ENCODE results near the gene PRICKLE4. TPM values are rescaled to one million over a fixed set of nuclear protein-coding genes. Genes with fewer than 3 reads are reported as not detected.

PRICKLE4 gene
- polyA plus RNA-seq, 1 donor from 2014 or later = 1.3 TPM

GRCh38 chr6:41821266-41821665, 40.7 kb downstream of the PRICKLE4 start:
- Histone ChIP-seq H3K9me3 (ENCODE audit: low read length) (no peaks in the 10 kb centered on the region), H3F3A (ENCODE audit: insufficient read depth, low read length, poor library complexity, severe bottlenecking) (no peaks in the 10 kb centered on the region), H3K36me3 (ENCODE audit: insufficient read depth, low read length) (no peaks in the 10 kb centered on the region)

GRCh38 chr6:41822021-41822420, 41.4 kb downstream of the PRICKLE4 start:
- no peak overlapping the region for H3K9ac ChIP-seq (ENCODE audit: low read length)
- no peak overlapping the region for H3K4me3 ChIP-seq (ENCODE audit: low read length)
- no peaks in the 10 kb centered on the region for H3K79me2 ChIP-seq (replicated peaks; ENCODE audit: insufficient read depth, low read length)
- no peak overlapping the region for H3K4me2 ChIP-seq (ENCODE audit: low read length)
- no peaks in the 10 kb centered on the region for H3K9me3 ChIP-seq (ENCODE audit: low read length)
- H3F3A ChIP-seq (ENCODE audit: insufficient read depth, low read length, poor library complexity, severe bottlenecking) = no peaks in the 10 kb centered on the region
- no peaks in the 10 kb centered on the region for H3K27me3 ChIP-seq (ENCODE audit: insufficient read depth, low read depth, low read length)
- H3K9me2 ChIP-seq (ENCODE audit: insufficient read depth, low read length) = no peaks in the 10 kb centered on the region
- H3K36me3 ChIP-seq (ENCODE audit: insufficient read depth, low read length) = no peaks in the 10 kb centered on the region
- no peaks in the 10 kb centered on the region for H4K20me1 ChIP-seq (ENCODE audit: insufficient read depth)
- H3K27ac ChIP-seq (ENCODE audit: low read length) = no peak overlapping the region
- no peak overlapping the region for H2AFZ ChIP-seq (ENCODE audit: low read depth, low read length)
- TF ChIP-seq TAF1 (IDR thresholded peaks at IDR 0.05; ENCODE audit: low read depth) = no peak
- TF ChIP-seq SMC3 (conservative IDR thresholded peaks at IDR 0.05; ENCODE audit: poor library complexity) = no peak
- TF ChIP-seq EZH2 (IDR thresholded peaks at IDR 0.05; ENCODE audit: borderline replicate concordance, insufficient read depth, low read length, poor library complexity, severe bottlenecking) = no peak
- no peak for TF ChIP-seq REST (IDR thresholded peaks at IDR 0.05; ENCODE audit: borderline replicate concordance)
- TF ChIP-seq MXI1 (conservative IDR thresholded peaks at IDR 0.05; ENCODE audit: poor library complexity, severe bottlenecking) = no peak
- TF ChIP-seq EP300 (conservative IDR thresholded peaks at IDR 0.05; ENCODE audit: poor library complexity, severe bottlenecking) = no peak
- TF ChIP-seq POLR2AphosphoS5 (IDR thresholded peaks at IDR 0.05) = no peak
- TF ChIP-seq RAD21 (conservative IDR thresholded peaks at IDR 0.05) = no peak

More at GRCh38 chr6:41821266-41821665, 40.7 kb downstream of the PRICKLE4 start:
- Histone ChIP-seq H3K9ac (ENCODE audit: low read length) (no peak overlapping the region), H4K20me1 (ENCODE audit: insufficient read depth) (no peaks in the 10 kb centered on the region), H3K27ac (ENCODE audit: low read length) (no peak overlapping the region), H3K4me2 (ENCODE audit: low read length) (no peak overlapping the region), H3K79me2 (replicated peaks; ENCODE audit: insufficient read depth, low read length) (no peaks in the 10 kb centered on the region), H2AFZ (ENCODE audit: low read depth, low read length) (no peak overlapping the region), H3K4me3 (ENCODE audit: low read length) (no peak overlapping the region), H3K9me2 (ENCODE audit: insufficient read depth, low read length) (no peaks in the 10 kb centered on the region), H3K27me3 (ENCODE audit: insufficient read depth, low read depth, low read length) (no peaks in the 10 kb centered on the region)
- no peak for TF ChIP-seq RAD21 (conservative IDR thresholded peaks at IDR 0.05)
- no peak for TF ChIP-seq TAF1 (IDR thresholded peaks at IDR 0.05; ENCODE audit: low read depth)
- no peak for TF ChIP-seq REST (IDR thresholded peaks at IDR 0.05; ENCODE audit: borderline replicate concordance)
- TF ChIP-seq EZH2 (IDR thresholded peaks at IDR 0.05; ENCODE audit: borderline replicate concordance, insufficient read depth, low read length, poor library complexity, severe bottlenecking) = no peak
- TF ChIP-seq POLR2AphosphoS5 (IDR thresholded peaks at IDR 0.05) = no peak
- no peak for TF ChIP-seq CTCF (IDR thresholded peaks at IDR 0.05; ENCODE audit: poor library complexity, severe bottlenecking)
- TF ChIP-seq SMC3 (conservative IDR thresholded peaks at IDR 0.05; ENCODE audit: poor library complexity) = no peak
